Activated CD4-positive, CD25-positive, alpha-beta regulatory T cell treated with anti-CD3 and anti-CD28 coated beads, Interleukin-2, amount 50 U/mL, for 72 hours (primary cell): ENCODE data around the gene ADGRB2.

ENCODE experiments used
- DNase-seq: peaks from one replicate; pipeline ENCODE4 v3.0.0; 2021

ADGRB2 gene

GRCh38 chr1:31748365-31748764, 15.8 kb downstream of the ADGRB2 start:
- no peak for DNase-seq

- DNase-seq = no peak
These were observed 16.8 kb downstream of the ADGRB2 start for GRCh38 chr1:31747304-31747703.

GRCh38 chr1:31746687-31747086, 17.5 kb downstream of the ADGRB2 start:
- no peak for DNase-seq

GRCh38 chr1:31745946-31746670, 18.0 kb downstream of the ADGRB2 start:
- DNase-seq = no peak

- peak; percentile 61 for DNase-seq
These were observed 18.8 kb downstream of the ADGRB2 start for GRCh38 chr1:31745096-31745945.

GRCh38 chr1:31744165-31744888, 19.8 kb downstream of the ADGRB2 start:
- DNase-seq = no peak

- DNase-seq = no peak
These were observed 21.5 kb downstream of the ADGRB2 start for GRCh38 chr1:31742462-31743212.

- no peak for DNase-seq
These were observed 24.8 kb downstream of the ADGRB2 start for GRCh38 chr1:31739346-31739745.

- DNase-seq = no peak
These were observed 27.5 kb downstream of the ADGRB2 start for GRCh38 chr1:31736675-31737074.

GRCh38 chr1:31735571-31735970, 28.6 kb downstream of the ADGRB2 start:
- no peak for DNase-seq

- no peak for DNase-seq
These were observed 29.5 kb downstream of the ADGRB2 start for GRCh38 chr1:31734582-31735107.

- DNase-seq = no peak
These were observed 30.5 kb downstream of the ADGRB2 start for GRCh38 chr1:31733389-31734219.

GRCh38 chr1:31732751-31733289, 31.3 kb downstream of the ADGRB2 start:
- DNase-seq = no peak

- DNase-seq = no peak
These were observed 31.8 kb downstream of the ADGRB2 start for GRCh38 chr1:31732343-31732742.

GRCh38 chr1:31731049-31731565, 33.0 kb downstream of the ADGRB2 start:
- DNase-seq = no peak

- no peak for DNase-seq
These were observed 33.6 kb downstream of the ADGRB2 start for GRCh38 chr1:31730336-31731048.

GRCh38 chr1:31727849-31728248, 36.3 kb downstream of the ADGRB2 start:
- no peak for DNase-seq

- DNase-seq = no peak
These were observed 36.9 kb downstream of the ADGRB2 start for GRCh38 chr1:31727195-31727594.

- no peak for DNase-seq
These were observed 37.4 kb downstream of the ADGRB2 start for GRCh38 chr1:31726715-31727114.

GRCh38 chr1:31725777-31726535, 38.2 kb downstream of the ADGRB2 start:
- DNase-seq = no peak
